ENCODE results near the gene MAPK10.

MAPK10 gene

DNA sequence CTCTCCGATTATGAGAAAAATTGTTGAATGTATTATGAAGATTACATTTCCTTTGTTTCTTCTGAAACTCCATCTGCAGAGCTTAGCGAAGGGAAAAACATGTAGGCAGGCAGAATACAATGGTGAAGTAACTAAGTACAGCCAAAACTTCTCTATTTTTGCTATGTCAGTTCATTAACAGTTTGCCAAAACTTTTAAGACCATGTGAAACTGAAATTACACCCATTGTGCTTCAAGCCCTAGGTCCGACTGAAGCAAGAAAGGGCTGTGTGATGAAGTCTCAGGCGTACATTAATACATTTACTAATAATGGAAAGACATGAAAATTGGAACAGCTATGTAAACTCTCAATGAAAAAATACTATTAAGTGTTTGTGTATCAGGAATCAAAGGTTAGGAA is 398.0 kb downstream of the MAPK10 start:
- TF ChIP-seq TAF1 (IDR thresholded peaks at IDR 0.05; ENCODE audit: borderline replicate concordance, insufficient read depth, low read length) (no peak), POLR2AphosphoS5 (IDR thresholded peaks at IDR 0.05; ENCODE audit: low read depth, low read length) (no peak), FOXP2 (optimal IDR thresholded peaks at IDR 0.05; ENCODE audit: borderline replicate concordance, extremely low read depth, extremely low read length, insufficient read depth) (no peak), SIN3A (IDR thresholded peaks at IDR 0.05; ENCODE audit: borderline replicate concordance, insufficient read depth, low read length) (no peak)
- TF ChIP-seq, protein P1, sequence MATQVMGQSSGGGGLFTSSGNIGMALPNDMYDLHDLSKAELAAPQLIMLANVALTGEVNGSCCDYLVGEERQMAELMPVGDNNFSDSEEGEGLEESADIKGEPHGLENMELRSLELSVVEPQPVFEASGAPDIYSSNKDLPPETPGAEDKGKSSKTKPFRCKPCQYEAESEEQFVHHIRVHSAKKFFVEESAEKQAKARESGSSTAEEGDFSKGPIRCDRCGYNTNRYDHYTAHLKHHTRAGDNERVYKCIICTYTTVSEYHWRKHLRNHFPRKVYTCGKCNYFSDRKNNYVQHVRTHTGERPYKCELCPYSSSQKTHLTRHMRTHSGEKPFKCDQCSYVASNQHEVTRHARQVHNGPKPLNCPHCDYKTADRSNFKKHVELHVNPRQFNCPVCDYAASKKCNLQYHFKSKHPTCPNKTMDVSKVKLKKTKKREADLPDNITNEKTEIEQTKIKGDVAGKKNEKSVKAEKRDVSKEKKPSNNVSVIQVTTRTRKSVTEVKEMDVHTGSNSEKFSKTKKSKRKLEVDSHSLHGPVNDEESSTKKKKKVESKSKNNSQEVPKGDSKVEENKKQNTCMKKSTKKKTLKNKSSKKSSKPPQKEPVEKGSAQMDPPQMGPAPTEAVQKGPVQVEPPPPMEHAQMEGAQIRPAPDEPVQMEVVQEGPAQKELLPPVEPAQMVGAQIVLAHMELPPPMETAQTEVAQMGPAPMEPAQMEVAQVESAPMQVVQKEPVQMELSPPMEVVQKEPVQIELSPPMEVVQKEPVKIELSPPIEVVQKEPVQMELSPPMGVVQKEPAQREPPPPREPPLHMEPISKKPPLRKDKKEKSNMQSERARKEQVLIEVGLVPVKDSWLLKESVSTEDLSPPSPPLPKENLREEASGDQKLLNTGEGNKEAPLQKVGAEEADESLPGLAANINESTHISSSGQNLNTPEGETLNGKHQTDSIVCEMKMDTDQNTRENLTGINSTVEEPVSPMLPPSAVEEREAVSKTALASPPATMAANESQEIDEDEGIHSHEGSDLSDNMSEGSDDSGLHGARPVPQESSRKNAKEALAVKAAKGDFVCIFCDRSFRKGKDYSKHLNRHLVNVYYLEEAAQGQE (IDR thresholded peaks at IDR 0.05; ENCODE audit: insufficient read depth in 1 of 2, low read depth in 2 of 2, low read length in 2 of 2) = no peak

DNA sequence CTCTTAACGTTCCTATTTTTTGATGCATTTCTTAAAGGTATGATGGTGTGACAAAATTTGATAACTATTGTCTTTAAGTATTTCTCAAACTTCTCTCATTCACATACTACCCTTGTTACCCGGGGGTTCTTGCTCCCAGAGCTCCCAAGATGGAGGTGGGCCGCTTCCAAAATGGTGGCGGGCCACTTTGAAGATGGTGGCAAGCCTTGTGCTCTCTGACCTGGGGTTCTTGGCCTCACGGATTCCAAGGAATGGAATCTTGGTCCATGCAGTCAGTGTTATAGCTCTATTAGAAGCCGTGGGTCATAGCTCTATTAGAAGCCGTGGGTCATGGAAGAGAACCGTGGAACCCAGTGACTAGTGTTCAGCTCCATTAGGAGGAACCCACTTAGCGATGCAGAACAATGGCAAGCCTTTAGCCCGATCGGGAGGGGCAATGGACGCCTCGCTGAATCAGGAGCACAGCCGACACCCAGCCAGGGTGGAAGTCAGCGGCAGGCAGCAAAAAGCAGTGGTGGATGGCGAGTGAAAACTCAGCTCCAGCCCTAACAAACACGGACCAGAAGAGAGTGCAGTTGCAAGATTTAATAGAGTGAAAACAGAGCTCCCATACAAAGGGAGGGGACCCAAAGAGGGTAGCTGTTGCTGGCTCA is 403.4 kb downstream of the MAPK10 start:
- TF ChIP-seq TAF1 (IDR thresholded peaks at IDR 0.05; ENCODE audit: borderline replicate concordance, insufficient read depth, low read length) = no peak
- no peak for TF ChIP-seq FOXP2 (optimal IDR thresholded peaks at IDR 0.05; ENCODE audit: borderline replicate concordance, extremely low read depth, extremely low read length, insufficient read depth)
- no peak for TF ChIP-seq POLR2AphosphoS5 (IDR thresholded peaks at IDR 0.05; ENCODE audit: low read depth, low read length)
- no peak for TF ChIP-seq SIN3A (IDR thresholded peaks at IDR 0.05; ENCODE audit: borderline replicate concordance, insufficient read depth, low read length)
- TF ChIP-seq, protein P1 (IDR thresholded peaks at IDR 0.05; ENCODE audit: insufficient read depth in 1 of 2, low read depth in 2 of 2, low read length in 2 of 2) = no peak

DNA sequence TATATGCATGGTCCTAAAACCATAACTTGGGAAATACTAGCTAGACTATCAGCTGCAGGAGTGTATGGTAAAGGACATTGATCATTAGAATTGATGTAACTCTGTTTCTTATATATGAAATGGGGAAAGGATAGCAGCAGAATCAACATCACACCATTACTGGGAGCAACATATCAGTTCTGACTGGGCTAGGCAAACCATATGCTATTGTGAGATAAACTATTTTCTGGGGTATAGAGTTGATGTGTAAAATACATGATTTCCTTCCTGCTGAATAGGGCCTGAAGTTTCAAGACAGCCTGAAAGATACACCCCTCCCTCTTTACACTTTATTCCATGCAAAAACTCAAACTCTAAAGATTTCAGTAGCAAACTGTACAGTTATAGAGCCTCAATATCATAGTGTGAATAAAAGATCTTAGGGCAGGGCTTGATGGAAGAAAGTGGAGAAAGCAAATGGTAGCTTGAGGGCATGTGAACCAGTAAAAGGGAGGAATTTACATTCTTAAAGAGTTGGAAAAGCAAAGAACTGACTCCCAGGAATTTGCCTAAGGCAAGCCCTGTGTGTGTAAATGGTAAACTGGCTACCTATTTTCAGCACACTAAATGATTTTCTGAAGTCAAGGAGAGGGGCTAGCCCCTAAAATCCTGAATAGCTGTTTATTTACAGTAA is 404.1 kb downstream of the MAPK10 start:
- TF ChIP-seq POLR2AphosphoS5 (IDR thresholded peaks at IDR 0.05; ENCODE audit: low read depth, low read length) (no peak), FOXP2 (optimal IDR thresholded peaks at IDR 0.05; ENCODE audit: borderline replicate concordance, extremely low read depth, extremely low read length, insufficient read depth) (no peak), TAF1 (IDR thresholded peaks at IDR 0.05; ENCODE audit: borderline replicate concordance, insufficient read depth, low read length) (no peak), SIN3A (IDR thresholded peaks at IDR 0.05; ENCODE audit: borderline replicate concordance, insufficient read depth, low read length) (no peak)
- TF ChIP-seq, protein P1 (IDR thresholded peaks at IDR 0.05; ENCODE audit: insufficient read depth in 1 of 2, low read depth in 2 of 2, low read length in 2 of 2) = no peak

DNA sequence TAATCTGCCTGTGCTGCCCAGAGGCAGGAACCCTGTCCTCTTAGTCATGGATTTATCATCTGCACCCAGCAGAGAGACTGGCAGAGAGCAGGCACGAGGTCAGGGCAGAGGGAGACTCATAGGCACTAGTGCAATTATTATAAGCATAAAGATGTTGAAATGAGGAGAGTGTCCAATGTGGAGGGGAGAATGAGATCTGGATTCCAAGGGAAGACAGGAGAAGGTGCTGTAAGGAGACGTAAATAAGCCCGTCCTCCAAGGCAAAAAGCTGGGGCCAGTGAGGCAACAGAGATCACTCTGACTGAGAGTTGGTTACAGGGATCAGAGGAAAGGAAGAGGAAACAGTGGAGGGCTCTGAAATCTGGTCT is 406.2 kb downstream of the MAPK10 start:
- TF ChIP-seq POLR2AphosphoS5 (IDR thresholded peaks at IDR 0.05; ENCODE audit: low read depth, low read length) (no peak), FOXP2 (optimal IDR thresholded peaks at IDR 0.05; ENCODE audit: borderline replicate concordance, extremely low read depth, extremely low read length, insufficient read depth) (no peak), SIN3A (IDR thresholded peaks at IDR 0.05; ENCODE audit: borderline replicate concordance, insufficient read depth, low read length) (no peak), TAF1 (IDR thresholded peaks at IDR 0.05; ENCODE audit: borderline replicate concordance, insufficient read depth, low read length) (no peak)
- TF ChIP-seq, protein P1 (IDR thresholded peaks at IDR 0.05; ENCODE audit: insufficient read depth in 1 of 2, low read depth in 2 of 2, low read length in 2 of 2) = no peak

Data from PFSK-1 (cell line).